ENCODE data around the gene ZMIZ1. TPM values are rescaled to one million over a fixed set of nuclear protein-coding genes. Genes with fewer than 3 reads are reported as not detected.
A peak's percentile ranks its signal among the peaks of the same experiment; 100 is the strongest.

ZMIZ1 gene
- total and polyA plus RNA-seq, 2 experiments from 2014 or later: 9.2 to 30.9 TPM

GRCh38 chr10:79165070-79165778 lies 96.5 kb downstream of the ZMIZ1 start:
- no peak overlapping the region for H2AFZ ChIP-seq
- H3K4me2 ChIP-seq: no peak overlapping the region
- no peaks in the 10 kb centered on the region for H3F3A ChIP-seq (replicated peaks; ENCODE audit: low read depth)
- Mint-ChIP-seq H3K9me3 (no peaks in the 10 kb centered on the region; the same call in 2 of the 3 replicates), H3K36me3 (ENCODE audit: low read depth) (peaks cover 5% of the 10 kb centered on the region; the same call in 2 of the 3 replicates), H3K27ac (peak overlapping the region; percentile 47), H3K4me3 (no peak overlapping the region), H3K4me1 (peaks cover 45% of the 10 kb centered on the region), H3K27me3 (ENCODE audit: insufficient read depth, low read depth, poor library complexity) (peaks cover 7% of the 10 kb centered on the region)
- peak overlapping the region; percentile 55; the same call in 1 of the 2 replicates for H3K27ac ChIP-seq (ENCODE audit: low read depth)
- H3K79me2 ChIP-seq (replicated peaks; ENCODE audit: insufficient read depth): peaks cover 9% of the 10 kb centered on the region
- H3K36me3 ChIP-seq (ENCODE audit: insufficient read depth): no peaks in the 10 kb centered on the region
- H3K4me1 ChIP-seq (ENCODE audit: insufficient read depth): no peaks in the 10 kb centered on the region
- H4K20me1 ChIP-seq (replicated peaks; ENCODE audit: insufficient read depth): 0 out of 2 replicates have a peak, but pooled peaks cover 5% of the 10 kb centered on the region
- DNase-seq (ENCODE audit: low spot score) (no peak), ATAC-seq (no peak; the same call in 1 of the 3 replicates)
- TF ChIP-seq JUNB (IDR thresholded peaks at IDR 0.05; ENCODE audit: unreplicated experiment) (no peak), ZNF331 (CRISPR knock-in tag; IDR thresholded peaks at IDR 0.05; ENCODE audit: low read depth) (no peak), NANOG (IDR thresholded peaks at IDR 0.05; ENCODE audit: borderline replicate concordance) (no peak), ETS1 (IDR thresholded peaks at IDR 0.05) (no peak), ZNF114 (CRISPR knock-in tag; IDR thresholded peaks at IDR 0.05) (no peak), REST (IDR thresholded peaks at IDR 0.05; ENCODE audit: unreplicated experiment) (no peak), ZNF462 (CRISPR knock-in tag; IDR thresholded peaks at IDR 0.05) (no peak), POLR2AphosphoS5 (IDR thresholded peaks at IDR 0.05; ENCODE audit: low read depth) (no peak), EZH2phosphoT487 (IDR thresholded peaks at IDR 0.05; ENCODE audit: unreplicated experiment) (no peak), EZH2 (IDR thresholded peaks at IDR 0.05; ENCODE audit: low read depth, unreplicated experiment) (no peak), CREB1 (CRISPR knock-in tag; IDR thresholded peaks at IDR 0.05; ENCODE audit: low read depth) (no peak), STAT1 (IDR thresholded peaks at IDR 0.05; ENCODE audit: unreplicated experiment) (no peak), CTCF (conservative IDR thresholded peaks at IDR 0.05; ENCODE audit: low read depth in 2 of 2) (no peak)
- H3K9me2 ChIP-seq (ENCODE audit: insufficient read depth): no peaks in the 10 kb centered on the region
- no peak overlapping the region for H3K4me3 ChIP-seq
- H3K27me3 ChIP-seq (ENCODE audit: insufficient read depth): no peaks in the 10 kb centered on the region

Measured in GM23338 (cell line).